ENCODE results near the gene TUBB6. TPM values are rescaled to one million over a fixed set of nuclear protein-coding genes. Genes with fewer than 3 reads are reported as not detected.

Gene TUBB6
- total and polyA plus RNA-seq, 2 of the 8 experiments (the other 6 are each of a cell fraction or from before 2014, with no cell fraction given), result 126 to 223 TPM

GRCh38 chr18:12291161-12291560 is 16.9 kb upstream of the TUBB6 start (continued):
- TF ChIP-seq CHD7 (IDR thresholded peaks at IDR 0.05; ENCODE audit: insufficient replicate concordance, low read length) (no peak), BCL11A (IDR thresholded peaks at IDR 0.05; ENCODE audit: low read depth in 2 of 2, low read length in 2 of 2) (no peak), SIX5 (IDR thresholded peaks at IDR 0.05; ENCODE audit: low read depth, low read length) (no peak), SAP30 (IDR thresholded peaks at IDR 0.05; ENCODE audit: insufficient read depth, insufficient replicate concordance, low read length) (no peak), CREB1 (IDR thresholded peaks at IDR 0.05) (no peak)

Measured in H1 (cell line).